ENCODE measurements around the gene ECT2L. TPM values are rescaled to one million over a fixed set of nuclear protein-coding genes. Genes with fewer than 3 reads are reported as not detected.

ECT2L gene
- total RNA-seq, 1 experiment from 2014 or later = not detected

- no peak for DNase-seq (ENCODE audit: low read depth)
Observed at GRCh38 chr6:138862456-138862855, 66.6 kb downstream of the ECT2L start.

- DNase-seq (ENCODE audit: low read depth) = no peak
Observed at GRCh38 chr6:138863321-138863720, 67.4 kb downstream of the ECT2L start.

GRCh38 chr6:138864343-138864890, 68.5 kb downstream of the ECT2L start:
- no peak for DNase-seq (ENCODE audit: low read depth)

- DNase-seq (ENCODE audit: low read depth) = no peak
Observed at GRCh38 chr6:138865480-138866109, 69.7 kb downstream of the ECT2L start.

- no peak for DNase-seq (ENCODE audit: low read depth)
Observed at GRCh38 chr6:138868181-138868580, 72.3 kb downstream of the ECT2L start.

- peak; percentile 3 for DNase-seq (ENCODE audit: low read depth)
Observed at GRCh38 chr6:138869398-138869797, 73.5 kb downstream of the ECT2L start.

- DNase-seq (ENCODE audit: low read depth) = no peak
Observed at GRCh38 chr6:138873191-138873590, 77.3 kb downstream of the ECT2L start.

GRCh38 chr6:138882369-138883017, 86.6 kb downstream of the ECT2L start:
- DNase-seq (ENCODE audit: low read depth) = no peak

GRCh38 chr6:138885156-138885819, 89.4 kb downstream of the ECT2L start:
- no peak for DNase-seq (ENCODE audit: low read depth)

GRCh38 chr6:138891255-138891986, 95.5 kb downstream of the ECT2L start:
- no peak for DNase-seq (ENCODE audit: low read depth)

GRCh38 chr6:138896104-138896756, 100.3 kb downstream of the ECT2L start:
- no peak for DNase-seq (ENCODE audit: low read depth)

- no peak for DNase-seq (ENCODE audit: low read depth)
Observed at GRCh38 chr6:138897031-138897430, 101.1 kb downstream of the ECT2L start.

GRCh38 chr6:138907167-138907566, 111.3 kb downstream of the ECT2L start:
- no peak for DNase-seq (ENCODE audit: low read depth)

GRCh38 chr6:138909511-138909910, 113.6 kb downstream of the ECT2L start:
- DNase-seq (ENCODE audit: low read depth) = no peak

- no peak for DNase-seq (ENCODE audit: low read depth)
Observed at GRCh38 chr6:138909975-138910374, 114.1 kb downstream of the ECT2L start.

GRCh38 chr6:138912308-138912707, 116.4 kb downstream of the ECT2L start:
- no peak for DNase-seq (ENCODE audit: low read depth)

- DNase-seq (ENCODE audit: low read depth) = no peak
Observed at GRCh38 chr6:138914701-138915100, 118.8 kb downstream of the ECT2L start.

- DNase-seq (ENCODE audit: low read depth) = no peak
Observed at GRCh38 chr6:138920906-138921305, 125.0 kb downstream of the ECT2L start.

- no peak for DNase-seq (ENCODE audit: low read depth)
Observed at GRCh38 chr6:138923561-138923960, 127.7 kb downstream of the ECT2L start.

GRCh38 chr6:138925806-138926205, 129.9 kb downstream of the ECT2L start:
- DNase-seq (ENCODE audit: low read depth) = no peak

- no peak for DNase-seq (ENCODE audit: low read depth)
Observed at GRCh38 chr6:138926579-138926978, 130.7 kb downstream of the ECT2L start.

- no peak for DNase-seq (ENCODE audit: low read depth)
Observed at GRCh38 chr6:138931660-138932059, 135.8 kb downstream of the ECT2L start.
